Measurements from ENCODE around the gene CLOCK. TPM values are rescaled to one million over a fixed set of nuclear protein-coding genes. Genes with fewer than 3 reads are reported as not detected.

Gene CLOCK
- total RNA-seq, 1 donor from 2014 or later, result 32.0 TPM

GRCh38 chr4:55545641-55546505 lies 836 bp downstream of the CLOCK start:
- peak; percentile 87 for DNase-seq (ENCODE audit: low spot score)
- intact Hi-C loops (cut with DNase I), result loop anchor here (1.0 to 5.0 kb wide), 3 partner anchors 150 to 306 kb away; partner anchors contain the start of genes EXOC1 and SRD5A3

- intact Hi-C loops (cut with DNase I), result loop anchor here (5.0 kb wide), 1 partner anchor 307 kb away; the partner anchor contains the start of gene EXOC1
- no peak for DNase-seq (ENCODE audit: low spot score)
These were observed 1.6 kb downstream of the CLOCK start for GRCh38 chr4:55545151-55545550.

GRCh38 chr4:55543858-55544257 lies 2.9 kb downstream of the CLOCK start:
- DNase-seq (ENCODE audit: low spot score), result no peak
- intact Hi-C loops (cut with DNase I), result no loop called here

DNA sequence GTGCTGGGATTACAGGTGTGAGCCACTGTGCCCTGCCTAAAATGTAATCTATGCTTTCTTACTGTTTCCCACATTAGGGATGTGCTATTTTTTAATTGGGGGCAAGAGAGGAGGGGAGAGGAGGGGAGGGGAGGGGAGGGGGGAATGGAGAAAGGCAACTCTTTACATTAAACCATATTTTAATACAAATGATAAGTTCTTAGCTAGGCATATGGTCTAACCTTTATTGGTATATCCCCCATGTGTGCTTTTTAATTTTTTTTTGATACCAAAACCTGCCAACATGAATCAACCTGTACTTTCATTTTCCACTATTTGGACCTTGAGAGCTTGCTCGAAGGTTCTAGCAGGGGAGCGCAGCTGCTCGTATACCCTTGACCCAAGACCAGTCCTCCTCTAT lies 6.4 kb downstream of the CLOCK start:
- intact Hi-C loops (cut with DNase I), result no loop called here
- DNase-seq (ENCODE audit: low spot score), result no peak

GRCh38 chr4:55539658-55540057 lies 7.1 kb downstream of the CLOCK start:
- no peak for DNase-seq (ENCODE audit: low spot score)
- intact Hi-C loops (cut with DNase I), result no loop called here

- intact Hi-C loops (cut with DNase I), result no loop called here
- DNase-seq (ENCODE audit: low spot score), result no peak
These were observed 8.2 kb downstream of the CLOCK start for GRCh38 chr4:55538531-55538930.

GRCh38 chr4:55534306-55534705 lies 12.4 kb downstream of the CLOCK start:
- no peak for DNase-seq (ENCODE audit: low spot score)
- intact Hi-C loops (cut with DNase I), result no loop called here

DNA sequence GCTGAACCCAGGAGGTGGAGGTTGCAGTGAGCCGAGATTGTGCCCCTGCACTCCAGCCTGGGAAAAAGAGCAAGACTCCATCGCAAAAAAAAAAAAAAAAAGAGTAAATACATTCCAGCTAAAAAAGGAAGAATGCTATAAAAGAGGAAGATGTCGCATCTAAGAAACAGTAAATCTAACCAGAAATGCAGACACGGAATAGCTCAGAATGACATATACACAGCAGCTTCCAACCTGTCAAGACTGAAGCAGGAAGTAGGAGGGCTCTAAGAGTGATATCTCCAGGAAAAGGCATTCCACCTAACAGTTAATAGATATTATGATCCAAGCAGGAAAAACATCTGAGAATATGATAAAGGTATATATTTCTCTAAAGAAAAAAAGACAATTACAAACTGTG lies 16.0 kb downstream of the CLOCK start:
- DNase-seq (ENCODE audit: low spot score), result no peak
- intact Hi-C loops (cut with DNase I), result no loop called here

GRCh38 chr4:55530167-55530566 lies 16.5 kb downstream of the CLOCK start:
- intact Hi-C loops (cut with DNase I), result no loop called here
- DNase-seq (ENCODE audit: low spot score), result no peak

- intact Hi-C loops (cut with DNase I), result no loop called here
- DNase-seq (ENCODE audit: low spot score), result no peak
These were observed 18.2 kb downstream of the CLOCK start for GRCh38 chr4:55528491-55528890.

GRCh38 chr4:55524844-55525571 lies 21.7 kb downstream of the CLOCK start:
- intact Hi-C loops (cut with DNase I), result no loop called here
- no peak for DNase-seq (ENCODE audit: low spot score)

DNA sequence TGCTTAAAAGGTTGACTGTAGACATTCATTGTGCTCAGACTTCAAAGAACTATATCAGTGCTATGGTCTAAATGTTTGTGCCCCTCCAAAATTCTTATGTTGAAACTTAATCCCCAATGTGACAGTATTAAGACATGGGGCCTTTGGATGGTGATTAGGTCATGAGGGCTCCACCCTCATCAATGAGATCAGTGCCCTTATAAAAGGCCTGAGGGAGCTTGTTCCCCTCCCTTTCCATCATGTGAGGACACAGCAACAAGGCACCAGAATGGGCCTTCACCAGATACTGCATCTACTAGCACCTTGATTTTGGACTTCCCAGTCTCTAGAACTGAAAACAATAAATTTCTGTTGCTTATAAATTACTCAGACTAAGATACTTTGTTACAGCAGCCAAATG lies 28.3 kb downstream of the CLOCK start:
- no peak for DNase-seq (ENCODE audit: low spot score)
- intact Hi-C loops (cut with DNase I), result no loop called here

GRCh38 chr4:55517526-55518229 lies 29.0 kb downstream of the CLOCK start:
- intact Hi-C loops (cut with DNase I), result no loop called here
- no peak for DNase-seq (ENCODE audit: low spot score)

DNA sequence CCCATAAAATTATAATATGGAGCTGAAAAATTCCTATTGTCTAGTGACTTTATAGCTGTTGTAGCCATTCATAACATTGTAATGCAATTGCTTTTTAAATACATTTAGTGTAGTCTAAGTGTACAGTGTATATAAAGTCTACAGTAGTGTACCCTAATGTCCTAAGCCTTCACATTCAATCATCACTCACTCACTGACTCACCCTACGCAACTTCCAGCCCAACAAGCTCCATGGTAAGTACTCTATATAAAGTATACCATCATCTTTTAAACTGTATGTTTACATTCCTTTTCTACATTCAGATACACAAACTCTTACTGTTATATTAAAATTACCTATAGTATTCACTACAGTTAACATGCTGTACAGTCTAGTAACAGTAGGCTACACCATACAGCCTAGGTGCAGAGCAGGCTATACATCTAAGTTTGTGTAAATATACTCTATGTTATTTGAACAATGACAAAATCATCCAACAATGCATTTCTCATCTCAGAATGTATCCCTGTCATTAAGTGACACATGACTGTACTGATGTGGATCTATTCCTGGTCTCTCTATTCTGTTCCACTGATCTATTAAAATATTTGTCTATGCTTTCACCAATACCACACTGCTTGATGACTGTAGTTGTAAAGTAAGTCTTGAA lies 33.7 kb downstream of the CLOCK start:
- intact Hi-C loops (cut with DNase I), result no loop called here
- no peak for DNase-seq (ENCODE audit: low spot score)

- intact Hi-C loops (cut with DNase I), result no loop called here
- no peak for DNase-seq (ENCODE audit: low spot score)
These were observed 34.6 kb downstream of the CLOCK start for GRCh38 chr4:55512077-55512476.

DNA sequence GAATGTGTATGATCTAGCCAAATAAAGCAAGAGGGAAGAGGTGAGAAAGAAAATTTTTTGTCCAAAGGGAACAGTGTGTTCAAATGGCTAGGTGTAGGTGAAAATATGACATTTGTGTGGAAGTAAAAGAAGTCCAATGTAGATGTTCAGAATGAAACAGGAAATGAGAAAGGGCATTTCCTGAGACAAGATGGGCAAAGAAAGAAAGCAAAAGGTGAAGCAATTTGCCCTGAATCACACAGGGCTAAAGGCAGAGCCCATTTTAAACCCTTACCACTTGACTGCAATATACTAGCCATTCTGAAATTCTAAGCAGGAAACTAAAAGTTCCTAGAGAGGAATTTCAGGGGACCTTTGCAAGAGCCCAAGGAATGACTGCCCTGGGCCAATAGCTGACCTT lies 36.0 kb downstream of the CLOCK start:
- intact Hi-C loops (cut with DNase I), result no loop called here
- no peak for DNase-seq (ENCODE audit: low spot score)

GRCh38 chr4:55509266-55509665 lies 37.4 kb downstream of the CLOCK start:
- intact Hi-C loops (cut with DNase I), result no loop called here

DNA sequence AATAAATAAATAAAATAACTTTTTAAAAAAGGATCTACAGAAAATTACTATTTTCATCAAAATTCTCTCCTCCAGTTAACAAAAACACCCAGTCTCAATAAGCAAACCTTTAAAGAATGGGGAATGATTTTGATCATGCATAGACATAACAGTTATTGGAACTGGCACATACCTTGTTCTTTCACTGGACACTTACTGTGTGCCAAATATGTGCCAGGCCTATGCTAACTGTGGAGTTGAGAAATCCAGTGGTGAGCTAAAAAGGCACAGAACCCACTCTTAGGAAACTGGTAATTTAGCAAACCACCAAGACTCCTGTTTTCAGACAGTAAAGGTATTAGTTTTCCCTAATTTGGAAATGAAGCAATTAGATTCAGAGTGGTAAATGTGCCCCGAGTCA lies 39.1 kb downstream of the CLOCK start:
- intact Hi-C loops (cut with DNase I), result no loop called here
- no peak for DNase-seq (ENCODE audit: low spot score)

More at GRCh38 chr4:55509266-55509665, 37.4 kb downstream of the CLOCK start:
- DNase-seq (ENCODE audit: low spot score), result no peak

- no peak for DNase-seq (ENCODE audit: low spot score)
- intact Hi-C loops (cut with DNase I), result no loop called here
These were observed 43.5 kb downstream of the CLOCK start for GRCh38 chr4:55503169-55503568.

DNA sequence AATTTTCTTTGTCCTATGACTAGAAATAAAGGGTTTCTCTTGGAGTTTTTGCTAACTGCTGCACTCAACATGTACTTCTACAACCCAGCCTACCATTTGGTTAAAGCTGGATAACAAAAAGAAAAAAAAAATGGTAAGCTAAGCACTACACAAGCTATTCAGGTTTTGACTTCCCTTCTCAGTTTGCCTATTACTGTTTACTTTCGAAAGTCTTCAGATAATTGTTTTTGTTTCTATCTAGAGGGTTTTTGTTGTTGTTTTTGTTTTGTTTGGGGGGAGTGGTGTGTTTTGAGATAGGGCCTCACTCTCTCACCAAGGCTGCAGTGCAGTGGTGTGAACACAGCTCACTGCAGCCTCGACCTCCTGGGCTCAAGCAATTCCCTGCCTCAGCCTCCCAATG lies 46.6 kb downstream of the CLOCK start:
- intact Hi-C loops (cut with DNase I), result no loop called here
- no peak for DNase-seq (ENCODE audit: low spot score)
